Liver (tissue), 3 donors: ENCODE measurements around the gene SLC4A3.

Experiments
- CTCF ChIP-seq: fragments of 150-350 bp; IDR thresholded peaks from 2 replicates; pipeline ENCODE4 v1.5.1; 2017; ENCODE audit warnings: improper control_type of control experiment, low read depth, low read length; ENCODE audit not compliant: missing input control
- EGR1 ChIP-seq, 2 donors: IDR thresholded peaks; 2 replicates each; pipeline ENCODE4 v1.6.1; 2016 to 2018; ENCODE audit warnings: antibody characterized with exemption in 2 of 2, low read depth in 2 of 2
- RAD21 ChIP-seq, 2 donors: IDR thresholded peaks; 2 replicates each; pipeline ENCODE4 v1.6.1; 2016; ENCODE audit warnings: antibody characterized with exemption in 2 of 2, mild to moderate bottlenecking in 2 of 2
- RXRA ChIP-seq, 2 donors: IDR thresholded peaks; 2 replicates each; pipeline ENCODE4 v1.6.1; 2017 to 2018; ENCODE audit warnings: antibody characterized with exemption in 2 of 2, mild to moderate bottlenecking in 1 of 2
- donor health status: healthy.
- donor health status: healthy.

GRCh38 chr2:219643788-219644398 lies 16.5 kb downstream of the SLC4A3 start:
- TF ChIP-seq CTCF (no peak), RAD21 (IDR thresholded peaks at IDR 0.05) (no peak), EGR1 (IDR thresholded peaks at IDR 0.05; ENCODE audit: low read depth in 2 of 2) (no peak), RXRA (IDR thresholded peaks at IDR 0.05) (no peak)
